HK-2 (cell line): ENCODE measurements around the gene MBD3.
A peak's percentile ranks its signal among the peaks of the same experiment; 100 is the strongest.

Experiments used
- DNase-seq: peaks from one replicate; pipeline ENCODE4 v3.0.0-alpha.2; 2018; ENCODE audit not compliant: unreplicated experiment

The MBD3 gene

GRCh38 chr19:1619094-1619439, 26.4 kb upstream of the MBD3 start:
- no peak for DNase-seq

- DNase-seq: peak; percentile 34
Measured at GRCh38 chr19:1618157-1619093, 25.8 kb upstream of the MBD3 start.

- no peak for DNase-seq
Measured at GRCh38 chr19:1616875-1617274, 24.2 kb upstream of the MBD3 start.

GRCh38 chr19:1616396-1616795, 23.7 kb upstream of the MBD3 start:
- no peak for DNase-seq

GRCh38 chr19:1615156-1615765, 22.6 kb upstream of the MBD3 start:
- no peak for DNase-seq

GRCh38 chr19:1613808-1614570, 21.3 kb upstream of the MBD3 start:
- DNase-seq: no peak

GRCh38 chr19:1613146-1613545, 20.5 kb upstream of the MBD3 start:
- DNase-seq: no peak

GRCh38 chr19:1612114-1613086, 19.7 kb upstream of the MBD3 start:
- no peak for DNase-seq

GRCh38 chr19:1611353-1611752, 18.7 kb upstream of the MBD3 start:
- no peak for DNase-seq

- no peak for DNase-seq
Measured at GRCh38 chr19:1610579-1610978, 17.9 kb upstream of the MBD3 start.

- DNase-seq: no peak
Measured at GRCh38 chr19:1609680-1610474, 17.2 kb upstream of the MBD3 start.

GRCh38 chr19:1609103-1609396, 16.4 kb upstream of the MBD3 start:
- no peak for DNase-seq

- peak; percentile 35 for DNase-seq
Measured at GRCh38 chr19:1608359-1609102, 15.9 kb upstream of the MBD3 start.

GRCh38 chr19:1606138-1606651, 13.5 kb upstream of the MBD3 start:
- no peak for DNase-seq

- peak; percentile 96 for DNase-seq
Measured at GRCh38 chr19:1605236-1606137, 12.8 kb upstream of the MBD3 start, which contains the start of gene UQCR11. TSS of gene UQCR11 (minus strand) at chr19:1605462. CDS start at chr19:1605409, 53 bp downstream.

- DNase-seq: no peak
Measured at GRCh38 chr19:1602091-1602707, 9.5 kb upstream of the MBD3 start.

- DNase-seq: no peak
Measured at GRCh38 chr19:1601613-1602064, 9.0 kb upstream of the MBD3 start.

GRCh38 chr19:1599460-1599846, 6.8 kb upstream of the MBD3 start:
- no peak for DNase-seq
